Transverse colon (tissue), 4 donors: ENCODE data around the gene FADS6. TPM values are rescaled to one million over a fixed set of nuclear protein-coding genes. Genes with fewer than 3 reads are reported as not detected.

Source experiments
- DNase-seq: peaks from one replicate; pipeline ENCODE4 v3.0.0-alpha.2; 2019
- H3K27ac ChIP-seq, 4 donors: fragments of 200-600 bp; sonication (generic); 2 replicates each; pipeline ENCODE4 v1.5.1; 2016 to 2018; ENCODE audit warnings: inconsistent platforms in 4 of 4
- H3K27me3 ChIP-seq: fragments of 200-600 bp; sonication (generic); 2 replicates; pipeline ENCODE4 v1.5.1; 2017; ENCODE audit warnings: inconsistent platforms
- H3K36me3 ChIP-seq, 4 donors: fragments of 200-600 bp; sonication (generic); 2 replicates each; pipeline ENCODE4 v1.5.1; 2017 to 2019; ENCODE audit warnings: inconsistent platforms in 4 of 4
- H3K4me1 ChIP-seq, 4 donors: fragments of 200-600 bp; sonication (generic); 2 replicates each; pipeline ENCODE4 v1.5.1; 2017 to 2020; ENCODE audit warnings: inconsistent platforms in 4 of 4
- H3K4me3 ChIP-seq, 4 donors: fragments of 200-600 bp; sonication (generic); 1 replicate in 1 of 4; 2 replicates in 3 of 4; pipeline versions ENCODE4 v1.5.1 to v1.6.1; 2017 to 2019; ENCODE audit warnings: inconsistent platforms in 4 of 4
- H3K9me3 ChIP-seq, 2 donors: fragments of 200-600 bp; sonication (generic); 2 replicates each; pipeline ENCODE4 v1.5.1; 2017 to 2019; ENCODE audit warnings: inconsistent platforms in 2 of 2
- EP300 ChIP-seq: sonication (generic); formaldehyde crosslinking; IDR thresholded peaks from one replicate; pipeline ENCODE4 v1.6.1; 2017; ENCODE audit warnings: antibody characterized with exemption, low read depth
- POLR2A ChIP-seq: fragments of 450-650 bp; IDR thresholded peaks from one replicate; pipeline ENCODE4 v1.6.1; 2016; ENCODE audit warnings: antibody characterized with exemption, mild to moderate bottlenecking, moderate library complexity
- POLR2AphosphoS5 ChIP-seq, 3 donors: sonication (generic); formaldehyde crosslinking; IDR thresholded peaks; one replicate each; pipeline ENCODE4 v1.6.1; 2016; ENCODE audit warnings: antibody characterized with exemption in 3 of 3
- WGBS, 2 donors: methylation state at CpG; one replicate each; pipeline ENCODE4 v1.1.5; 2018; ENCODE audit warnings: low coverage in 1 of 2; 5-methylcytosine and 5-hydroxymethylcytosine counted together
- in situ Hi-C, 4 donors: fragments of 200-750 bp; cut with MboI; loops; one replicate each; pipeline versions ENCODE4 v1.15.0 to v1.15.1; 2017; ENCODE audit warnings: low sequenced_read_pairs in 3 of 4, low pct_ligation_motif_present in 1 of 4, low pct_unique_long_range_greater_than_20kb in 1 of 4
- intact Hi-C: fragments of 100-400 bp; cut with DNase I; formaldehyde crosslinking; loops from one replicate; pipeline ENCODE4 v1.15.1; 2023; ENCODE audit warnings: low total_unique reads
- total RNA-seq, 4 donors: library from RNA; depleted of rRNA; stranded (reverse); fragments of >200 nt; gene quantifications; one replicate each; pipeline ENCODE4 v1.1.0, GENCODE V29; 2016
- TF ChIP-seq, protein P1 (sequence below), 5 experiments: fragments of 200-600 bp in 3 of 5; fragments of 450-650 bp in 2 of 5; sonication (generic) in 3 of 5; IDR thresholded peaks; 1 replicate in 2 of 5; 2 replicates in 3 of 5; pipeline ENCODE4 v1.5.1; 2016 to 2017; ENCODE audit warnings: antibody characterized with exemption in 5 of 5, inconsistent platforms in 3 of 5, mild to moderate bottlenecking in 2 of 5, moderate library complexity in 1 of 5

The FADS6 gene
- total RNA-seq, 4 donors from 2014 or later: 0.64 to 25.8 (median 3.7) TPM; not detected in 1

GRCh38 chr17:74903034-74903433 lies 9.6 kb upstream of the FADS6 start:
- intact Hi-C loops: loop anchor here (1.0 kb wide), 1 partner anchor 25 kb away; no protein-coding TSS in a partner anchor
- H3K36me3 ChIP-seq: no peaks in the 10 kb centered on the region

GRCh38 chr17:74901353-74902135 lies 8.1 kb upstream of the FADS6 start:
- Histone ChIP-seq H3K27ac (no peak overlapping the region), H3K27me3 (peaks cover 26% of the 10 kb centered on the region), H3K4me1 (no peaks in the 10 kb centered on the region), H3K36me3 (no peaks in the 10 kb centered on the region), H3K9me3 (no peaks in the 10 kb centered on the region), H3K4me3 (no peak overlapping the region)
- TF ChIP-seq POLR2AphosphoS5 (IDR thresholded peaks at IDR 0.05): no peak
- no peak for TF ChIP-seq EP300
- TF ChIP-seq, protein P1, sequence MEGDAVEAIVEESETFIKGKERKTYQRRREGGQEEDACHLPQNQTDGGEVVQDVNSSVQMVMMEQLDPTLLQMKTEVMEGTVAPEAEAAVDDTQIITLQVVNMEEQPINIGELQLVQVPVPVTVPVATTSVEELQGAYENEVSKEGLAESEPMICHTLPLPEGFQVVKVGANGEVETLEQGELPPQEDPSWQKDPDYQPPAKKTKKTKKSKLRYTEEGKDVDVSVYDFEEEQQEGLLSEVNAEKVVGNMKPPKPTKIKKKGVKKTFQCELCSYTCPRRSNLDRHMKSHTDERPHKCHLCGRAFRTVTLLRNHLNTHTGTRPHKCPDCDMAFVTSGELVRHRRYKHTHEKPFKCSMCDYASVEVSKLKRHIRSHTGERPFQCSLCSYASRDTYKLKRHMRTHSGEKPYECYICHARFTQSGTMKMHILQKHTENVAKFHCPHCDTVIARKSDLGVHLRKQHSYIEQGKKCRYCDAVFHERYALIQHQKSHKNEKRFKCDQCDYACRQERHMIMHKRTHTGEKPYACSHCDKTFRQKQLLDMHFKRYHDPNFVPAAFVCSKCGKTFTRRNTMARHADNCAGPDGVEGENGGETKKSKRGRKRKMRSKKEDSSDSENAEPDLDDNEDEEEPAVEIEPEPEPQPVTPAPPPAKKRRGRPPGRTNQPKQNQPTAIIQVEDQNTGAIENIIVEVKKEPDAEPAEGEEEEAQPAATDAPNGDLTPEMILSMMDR (IDR thresholded peaks at IDR 0.05): no peak
- TF ChIP-seq POLR2A: no peak
- WGBS, 2 donors: 71% methylated on average over 14 of the region's 14 CpGs; no CpG with 5 or more reads in 1 of the 2 donors
- intact Hi-C loops: no loop called here
- in situ Hi-C loops: no loop called here
- no peak for DNase-seq

More at GRCh38 chr17:74903034-74903433, 9.6 kb upstream of the FADS6 start:
- TF ChIP-seq EP300: no peak
- no peak for TF ChIP-seq POLR2A
- TF ChIP-seq, protein P1 (IDR thresholded peaks at IDR 0.05): no peak
- no peak for TF ChIP-seq POLR2AphosphoS5 (IDR thresholded peaks at IDR 0.05)
- no peak for DNase-seq
- Histone ChIP-seq H3K27me3 (peaks cover 17% of the 10 kb centered on the region), H3K4me1 (no peaks in the 10 kb centered on the region), H3K27ac (no peak overlapping the region), H3K4me3 (no peak overlapping the region), H3K9me3 (no peaks in the 10 kb centered on the region)
- WGBS, 2 donors: 80 to 93% methylated on average over 3 to 9 of the region's 9 CpGs
- in situ Hi-C loops: no loop called here

DNA sequence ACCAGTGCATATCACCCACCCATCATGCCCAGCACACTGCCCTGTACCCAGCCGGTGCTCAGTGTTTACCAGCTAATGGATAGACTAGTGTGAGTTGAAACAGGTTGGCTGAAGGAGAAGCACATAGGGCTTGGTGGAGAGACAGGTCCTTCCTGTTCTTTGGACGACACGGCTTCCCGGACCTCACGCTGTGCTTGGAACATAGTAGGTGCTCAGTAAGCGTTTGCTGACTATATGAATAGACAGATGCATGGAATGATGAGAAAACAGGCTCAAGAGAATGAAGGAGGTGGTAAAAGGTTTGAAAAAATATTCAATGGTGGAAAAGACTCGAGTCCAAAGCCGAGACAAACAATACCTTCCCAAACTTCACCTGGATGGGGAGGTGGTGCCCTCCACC lies 6.8 kb upstream of the FADS6 start:
- no peak overlapping the region for H3K27ac ChIP-seq
- H3K9me3 ChIP-seq: no peaks in the 10 kb centered on the region
- no peaks in the 10 kb centered on the region for H3K36me3 ChIP-seq
- WGBS, 2 donors: 66 to 81% methylated on average over 6 to 8 of the region's 8 CpGs
- TF ChIP-seq EP300 (no peak), POLR2AphosphoS5 (IDR thresholded peaks at IDR 0.05) (no peak), POLR2A (no peak)
- TF ChIP-seq, protein P1 (IDR thresholded peaks at IDR 0.05): no peak
- in situ Hi-C loops (no loop called here), intact Hi-C loops (no loop called here)
- no peak overlapping the region for H3K4me3 ChIP-seq
- no peaks in the 10 kb centered on the region for H3K4me1 ChIP-seq
- DNase-seq: no peak
- peaks cover 39% of the 10 kb centered on the region for H3K27me3 ChIP-seq

DNA sequence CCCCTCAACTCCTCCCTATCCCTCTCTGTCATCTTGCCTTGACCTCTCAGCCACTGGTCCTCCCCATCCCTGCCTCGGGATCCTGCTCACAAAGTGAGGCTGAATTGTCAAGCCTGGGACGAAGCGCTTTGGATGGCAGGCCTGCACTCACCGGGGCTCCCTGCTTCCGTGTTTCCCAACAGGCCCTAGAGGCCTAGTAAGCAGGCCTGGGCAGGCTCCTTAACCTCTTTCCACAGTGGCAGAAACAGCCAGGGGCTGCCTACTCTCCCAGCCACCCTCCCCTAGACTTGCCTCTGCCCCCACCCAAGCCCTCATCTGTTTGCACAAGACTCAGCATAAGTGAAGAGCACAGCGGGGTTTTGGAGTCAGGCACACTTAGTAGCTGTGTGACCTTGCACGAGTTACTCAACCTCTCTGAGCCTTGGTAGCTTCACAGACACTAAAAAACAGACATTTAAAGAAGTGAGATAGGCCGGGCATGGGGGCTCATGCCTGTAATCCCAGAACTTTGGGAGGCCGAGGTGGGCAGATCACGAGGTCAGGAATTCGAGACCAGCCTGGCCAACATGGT lies 5.0 kb upstream of the FADS6 start:
- H3K27ac ChIP-seq: no peak overlapping the region
- H3K36me3 ChIP-seq: no peaks in the 10 kb centered on the region
- intact Hi-C loops: no loop called here
- H3K27me3 ChIP-seq: peaks cover 57% of the 10 kb centered on the region
- TF ChIP-seq EP300: no peak
- no peak for TF ChIP-seq POLR2AphosphoS5 (IDR thresholded peaks at IDR 0.05)
- no peak for TF ChIP-seq POLR2A
- TF ChIP-seq, protein P1 (IDR thresholded peaks at IDR 0.05): no peak
- in situ Hi-C loops: no loop called here
- no peak overlapping the region for H3K4me3 ChIP-seq
- no peak for DNase-seq
- H3K9me3 ChIP-seq: no peaks in the 10 kb centered on the region
- WGBS, 2 donors: 83 to 96% methylated on average over 4 to 11 of the region's 11 CpGs
- peaks cover 0 to 5% (median 4%) of the 10 kb centered on the region in 4 donors for H3K4me1 ChIP-seq
